Measurements from ENCODE around the gene UGT1A9.
"Not testable (repeated sequence)": the region's sequence is repeated elsewhere in the genome, so short reads cannot be mapped to it uniquely, and the experiment has no call there.

UGT1A9 gene

DNA sequence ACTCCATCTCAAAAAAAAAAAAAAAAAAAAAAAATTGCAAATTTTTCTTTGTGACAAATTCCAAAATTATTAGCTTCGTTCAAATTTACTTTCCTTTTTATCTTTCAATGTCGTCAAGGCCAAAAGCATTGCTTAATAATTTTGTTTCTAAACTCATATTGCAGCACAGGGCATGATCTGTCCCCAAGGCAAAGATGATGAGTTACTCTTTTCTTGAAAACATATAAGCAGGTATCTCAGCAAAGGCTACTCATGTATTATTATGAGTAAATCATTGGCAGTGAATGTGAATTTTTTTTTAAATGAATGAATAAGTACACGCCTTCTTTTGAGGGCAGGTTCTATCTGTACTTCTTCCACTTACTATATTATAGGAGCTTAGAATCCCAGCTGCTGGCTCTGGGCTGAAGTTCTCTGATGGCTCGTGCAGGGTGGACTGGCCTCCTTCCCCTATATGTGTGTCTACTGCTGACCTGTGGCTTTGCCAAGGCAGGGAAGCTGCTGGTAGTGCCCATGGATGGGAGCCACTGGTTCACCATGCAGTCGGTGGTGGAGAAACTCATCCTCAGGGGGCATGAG lies 9.9 kb downstream of the UGT1A9 start, which contains the start of gene UGT1A7:
Gene UGT1A7 (plus strand): TSS at position 381 of the 579 bp plus-strand sequence. CDS start 37 bp downstream, at position 418.
- DNase-seq, result no peak

DNA sequence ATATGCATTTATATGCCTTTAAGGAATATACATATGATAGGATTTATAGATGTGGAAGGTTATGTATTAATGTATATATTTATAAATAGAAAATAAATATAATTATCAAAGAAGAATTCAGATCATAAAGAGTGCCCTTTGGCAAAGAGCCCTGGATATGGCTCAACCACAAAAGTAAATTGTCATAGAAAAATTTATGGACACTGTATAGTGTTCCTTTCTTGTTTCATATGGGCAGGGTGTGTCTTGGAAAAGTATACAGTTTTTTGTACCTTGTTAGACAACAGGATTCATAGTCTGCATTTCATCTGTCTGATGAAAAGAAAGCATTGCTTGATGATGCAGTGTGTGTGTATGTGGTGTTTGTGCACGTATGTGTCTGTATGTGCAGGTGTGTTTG lies 12.9 kb downstream of the UGT1A9 start:
- no peak for DNase-seq

DNA sequence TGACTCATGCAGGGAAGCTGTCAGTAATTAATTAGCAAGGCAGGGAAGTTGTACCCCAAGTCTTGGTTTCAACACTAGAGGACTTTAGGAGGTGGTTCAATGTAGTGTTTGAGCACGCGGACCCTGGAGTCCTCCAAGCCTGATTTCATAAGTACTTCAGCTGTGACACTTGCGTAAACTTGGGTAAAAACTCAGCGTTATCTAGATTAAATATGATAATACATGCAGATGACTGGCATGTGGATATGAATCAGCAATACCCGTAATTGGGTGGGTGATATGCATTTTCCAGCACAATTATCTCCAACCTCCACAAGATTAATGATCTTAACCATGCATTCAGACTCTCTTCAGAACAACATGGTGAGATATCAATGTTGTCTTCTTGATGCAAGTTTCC lies 15.2 kb downstream of the UGT1A9 start:
- DNase-seq, result no peak

DNA sequence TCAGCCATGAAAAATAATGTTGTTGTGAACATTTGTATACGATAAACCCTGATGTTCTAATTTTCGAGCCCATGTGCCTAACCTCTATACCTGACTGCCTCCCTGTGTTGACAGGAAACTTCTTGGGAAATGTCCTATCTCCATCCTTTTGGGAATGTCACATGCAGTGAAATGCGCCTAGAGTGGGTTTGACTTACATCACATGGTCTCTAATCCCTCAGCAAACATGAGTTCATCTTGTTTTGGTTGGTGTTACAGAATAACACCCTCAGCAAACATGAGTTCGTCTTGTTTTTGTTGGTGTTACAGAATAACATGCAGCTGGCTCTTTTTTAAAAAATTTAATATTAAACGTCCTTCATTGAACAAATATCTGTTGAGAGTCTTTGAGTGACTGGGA lies 16.6 kb downstream of the UGT1A9 start:
- no peak for DNase-seq

DNA sequence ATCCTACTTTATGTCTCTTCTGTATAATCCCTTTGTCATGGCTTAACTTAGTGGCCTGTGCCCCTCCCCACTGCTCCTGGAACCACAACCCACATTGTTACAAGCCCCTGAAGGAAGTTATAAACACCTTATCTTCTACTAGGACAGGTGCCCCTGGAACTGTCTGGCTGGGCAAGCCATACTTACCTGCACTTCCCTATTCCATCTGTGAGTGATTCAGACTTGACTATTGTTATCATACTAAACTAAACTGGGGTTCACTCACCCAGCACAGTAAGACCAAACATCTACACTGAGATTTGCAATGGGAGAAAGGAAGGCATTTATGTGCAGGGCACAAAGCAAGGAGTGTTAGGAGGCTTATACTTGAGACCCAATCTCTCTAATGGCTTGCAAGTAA lies 17.3 kb downstream of the UGT1A9 start:
- no peak for DNase-seq

DNA sequence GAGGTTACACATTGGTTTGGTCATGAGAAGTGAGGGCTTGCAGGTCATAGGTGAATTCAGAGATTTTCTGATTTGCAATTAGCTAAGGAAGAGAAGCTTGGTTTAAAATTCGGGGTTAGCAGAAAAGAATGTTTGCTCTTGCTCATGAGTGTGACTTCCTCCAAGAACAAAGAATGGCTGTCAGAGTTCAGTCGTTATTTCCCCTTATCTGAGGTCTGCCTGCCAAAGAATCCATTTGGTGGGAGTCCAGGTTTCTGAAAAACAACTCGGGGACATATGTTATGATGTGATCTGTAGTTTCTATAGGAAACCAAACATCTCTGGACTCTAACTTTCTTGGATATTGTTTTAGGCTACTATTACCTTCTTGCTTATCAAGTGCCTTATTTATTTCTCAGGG lies 17.8 kb downstream of the UGT1A9 start:
- DNase-seq, result no peak

DNA sequence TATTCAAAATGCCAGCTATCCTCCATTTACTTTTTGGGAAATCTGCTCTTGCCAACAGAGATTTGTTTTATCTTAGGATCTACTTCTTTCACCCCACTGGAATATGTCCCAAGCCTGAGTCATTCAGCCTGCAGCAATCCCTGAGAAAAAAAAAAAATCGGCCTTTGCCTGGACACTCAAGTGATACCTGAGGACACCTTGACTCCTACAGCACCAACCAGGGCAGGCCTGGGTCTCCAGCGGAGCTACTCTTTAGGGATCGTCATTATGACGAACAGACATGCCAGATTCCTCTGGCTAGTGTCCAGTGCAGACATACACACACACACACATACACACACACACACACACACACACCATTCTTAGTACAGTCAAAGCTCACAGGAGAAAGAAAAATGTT lies 18.7 kb downstream of the UGT1A9 start:
- no peak for DNase-seq

DNA sequence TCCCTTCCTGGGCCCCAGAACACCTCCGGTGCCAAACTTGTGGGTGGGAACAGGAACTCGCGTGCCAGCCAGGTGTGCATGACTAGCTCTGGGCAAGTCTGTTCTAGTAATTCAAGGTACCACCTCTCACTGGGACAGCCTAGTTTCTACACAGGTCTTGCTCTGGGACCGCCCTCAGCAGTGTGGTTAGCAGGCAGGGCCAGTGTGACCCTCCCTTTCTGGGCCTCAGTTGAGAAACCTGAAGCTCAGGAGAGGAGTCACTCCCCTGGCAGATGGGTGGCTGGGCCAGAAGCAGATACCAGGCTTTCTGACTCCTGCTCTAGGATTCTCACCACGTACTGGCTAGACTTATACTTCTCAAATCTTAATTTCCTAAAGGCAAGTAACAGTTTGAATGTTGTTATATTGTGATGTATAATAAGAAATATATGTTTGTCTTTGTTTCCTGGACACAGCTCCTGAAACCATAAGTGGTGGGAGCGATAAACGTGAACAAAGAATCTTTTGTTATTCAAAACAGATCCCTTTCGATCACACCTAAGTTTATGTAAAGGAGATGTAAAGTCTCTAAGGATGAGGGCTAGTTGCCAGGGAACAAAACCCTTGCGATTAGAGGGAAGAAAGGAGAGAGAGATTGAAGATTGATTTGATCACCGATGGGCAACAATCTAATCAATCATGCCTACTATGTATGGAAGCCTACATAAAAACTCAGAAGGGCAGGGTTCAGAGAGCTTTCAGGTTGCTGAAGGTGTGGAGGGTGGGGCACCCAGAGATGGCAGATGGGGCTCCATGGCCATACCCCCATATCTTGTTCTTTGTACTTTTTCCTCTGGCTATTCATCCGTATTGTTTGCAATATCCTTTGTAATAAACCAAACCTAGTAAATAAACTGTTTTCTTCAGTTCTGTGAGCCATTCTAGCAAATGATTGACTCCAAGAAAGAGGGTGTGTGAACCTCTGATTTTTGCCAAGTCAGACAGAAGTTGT lies 20.0 kb downstream of the UGT1A9 start:
- DNase-seq, result no peak

DNA sequence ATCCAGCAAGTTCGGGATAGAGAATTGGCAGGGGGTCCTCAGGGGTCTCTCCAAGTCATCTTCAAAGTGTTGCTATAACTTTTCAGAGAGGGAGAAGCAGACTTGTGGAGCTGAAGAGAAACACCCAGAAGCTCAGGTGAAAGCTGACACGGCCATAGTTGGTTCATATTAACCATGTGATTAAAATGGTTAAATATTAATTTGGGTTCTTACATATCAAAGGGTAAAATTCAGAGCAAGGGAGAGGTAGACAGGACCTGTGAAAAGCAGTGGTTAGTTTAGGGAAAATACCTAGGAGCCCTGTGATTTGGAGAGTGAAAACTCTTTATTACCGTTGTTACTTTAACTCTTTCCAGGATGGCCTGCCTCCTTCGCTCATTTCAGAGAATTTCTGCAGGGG lies 20.9 kb downstream of the UGT1A9 start, which contains the start of gene UGT1A6:
Gene UGT1A6 (plus strand): TSS at position 243 of the 400 bp plus-strand sequence. CDS start 115 bp downstream, at position 358.
- DNase-seq, result no peak

DNA sequence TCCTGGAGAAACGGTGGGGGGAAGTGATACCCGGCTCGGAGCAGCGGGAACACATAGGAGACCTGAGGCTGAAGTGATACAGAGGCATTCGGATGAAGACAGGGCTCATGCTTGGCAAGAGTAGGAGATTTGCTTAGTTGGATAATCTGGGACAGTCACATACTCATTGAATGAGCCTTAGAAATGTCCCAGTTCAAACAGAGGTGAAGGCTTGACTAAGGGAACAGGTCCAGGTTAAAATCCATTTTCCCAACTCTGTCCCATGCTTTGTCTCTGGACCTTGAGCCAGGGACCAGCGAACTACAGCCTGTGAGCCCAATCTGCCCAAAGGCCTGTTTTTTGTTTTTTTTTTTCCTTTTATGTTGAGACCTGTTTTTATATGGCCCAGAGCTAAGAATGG lies 22.3 kb downstream of the UGT1A9 start:
- DNase-seq, result no peak

DNA sequence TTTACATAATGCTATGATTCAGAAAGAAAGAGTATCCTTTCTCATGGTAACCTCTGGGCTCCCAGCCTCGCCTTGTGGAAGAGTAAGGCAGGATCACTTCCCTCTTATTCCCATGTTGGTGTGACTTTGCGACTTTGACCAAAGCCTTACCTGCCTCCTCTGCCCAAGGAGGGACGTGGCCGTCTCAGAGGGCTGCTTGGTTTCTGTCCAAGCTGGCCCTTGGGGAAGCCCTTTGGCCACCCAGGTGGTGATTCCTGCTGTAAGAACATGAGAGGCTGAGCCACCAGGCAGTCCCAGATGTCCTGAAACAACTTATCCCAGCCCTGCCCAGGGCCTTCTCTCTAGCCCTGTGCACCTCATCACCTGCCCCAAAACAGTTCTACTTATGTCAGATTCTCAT lies 27.0 kb downstream of the UGT1A9 start:
- no peak for DNase-seq

DNA sequence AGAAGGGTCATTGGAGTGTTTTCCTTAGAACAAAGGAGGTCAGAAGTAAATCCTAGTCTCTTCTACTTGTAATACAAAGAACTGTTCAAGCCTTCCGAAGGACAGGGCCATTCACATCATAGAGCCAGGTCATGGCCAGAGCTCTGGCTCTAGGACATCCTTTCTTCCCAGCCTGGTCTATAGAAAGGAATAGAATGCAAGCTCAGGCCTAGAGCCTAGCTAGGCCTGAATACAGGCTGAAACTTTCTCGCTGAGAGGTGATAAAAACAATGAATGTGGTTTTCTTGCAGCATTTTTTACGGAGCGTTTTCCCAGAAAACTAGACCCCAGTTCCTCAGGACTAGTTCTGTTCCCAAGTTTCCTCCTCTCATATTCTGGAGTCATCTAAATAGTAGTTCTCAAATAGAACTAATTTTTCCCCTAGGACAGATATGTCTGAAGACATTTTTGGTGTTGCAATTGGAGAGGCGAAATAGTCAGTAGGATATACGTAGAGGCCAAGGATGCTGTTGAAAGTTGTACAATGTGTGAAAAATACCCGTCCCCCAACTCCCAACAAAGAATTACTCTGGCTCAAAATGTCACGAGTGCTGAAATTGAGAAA lies 27.8 kb downstream of the UGT1A9 start:
- DNase-seq, result no peak

DNA sequence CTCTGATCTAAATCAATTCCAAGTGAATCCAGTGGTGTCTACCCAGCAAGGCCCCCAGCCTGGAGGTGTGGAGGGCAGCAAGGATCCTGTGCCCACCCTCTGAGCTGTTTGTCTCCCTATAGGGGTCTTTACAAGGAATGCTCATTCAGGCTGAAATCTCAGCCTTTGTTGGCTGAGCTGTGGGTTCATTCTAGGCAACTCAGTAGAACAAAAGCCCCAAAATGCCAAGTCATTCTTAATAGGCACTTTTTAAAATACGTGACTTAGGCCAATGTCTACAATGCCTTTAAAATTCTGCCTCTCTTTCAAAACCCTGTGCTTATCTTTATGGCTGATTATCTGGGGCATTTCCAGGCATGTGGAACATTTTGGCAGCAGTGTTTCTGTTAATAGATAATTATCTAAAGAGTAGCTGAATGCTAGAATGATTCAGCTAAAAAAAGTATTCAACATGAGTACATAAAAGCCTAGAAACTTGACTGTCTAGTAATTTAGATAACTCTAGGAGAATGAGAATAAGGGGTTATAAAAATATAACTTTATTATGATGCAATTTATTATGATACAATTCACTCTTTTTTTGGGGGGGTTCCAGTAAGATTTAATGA lies 28.4 kb downstream of the UGT1A9 start:
- DNase-seq, result no peak

DNA sequence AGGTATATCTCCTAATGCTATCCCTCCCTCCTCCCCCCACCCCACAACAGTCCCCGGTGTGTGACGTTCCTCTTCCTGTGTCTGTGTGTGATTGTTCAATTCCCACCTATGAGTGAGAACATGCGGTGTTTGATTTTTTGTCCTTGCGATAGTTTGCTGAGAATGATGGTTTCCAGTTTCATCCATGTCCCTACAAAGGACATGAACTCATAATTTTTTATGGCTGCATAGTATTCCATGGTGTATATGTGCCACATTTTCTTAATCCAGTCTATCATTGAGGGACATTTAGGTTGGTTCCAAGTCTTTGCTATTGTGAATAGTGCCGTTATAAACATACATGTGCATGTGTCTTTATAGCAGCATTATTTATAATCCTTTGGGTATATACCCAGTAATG lies 29.1 kb downstream of the UGT1A9 start:
- DNase-seq, result not testable (repeated sequence)

DNA sequence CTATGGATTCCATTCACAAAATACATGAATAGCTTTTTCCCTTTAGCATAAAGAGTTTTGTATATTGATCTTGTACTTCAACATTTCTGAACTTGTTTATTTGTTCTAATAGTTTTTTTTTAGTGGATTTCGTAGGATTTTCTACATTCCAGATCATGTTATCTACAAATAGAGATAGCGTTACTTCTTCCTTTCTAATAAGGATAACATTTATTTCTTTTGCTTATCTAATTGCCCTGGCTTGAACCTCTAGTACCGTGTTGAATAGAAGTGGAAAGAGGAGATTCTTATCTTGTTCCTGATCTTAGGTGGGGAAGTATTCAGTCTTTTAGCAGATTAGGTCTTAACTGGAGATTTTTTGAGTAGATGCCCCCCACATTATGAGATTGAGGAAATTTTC lies 30.5 kb downstream of the UGT1A9 start:
- DNase-seq, result no peak

DNA sequence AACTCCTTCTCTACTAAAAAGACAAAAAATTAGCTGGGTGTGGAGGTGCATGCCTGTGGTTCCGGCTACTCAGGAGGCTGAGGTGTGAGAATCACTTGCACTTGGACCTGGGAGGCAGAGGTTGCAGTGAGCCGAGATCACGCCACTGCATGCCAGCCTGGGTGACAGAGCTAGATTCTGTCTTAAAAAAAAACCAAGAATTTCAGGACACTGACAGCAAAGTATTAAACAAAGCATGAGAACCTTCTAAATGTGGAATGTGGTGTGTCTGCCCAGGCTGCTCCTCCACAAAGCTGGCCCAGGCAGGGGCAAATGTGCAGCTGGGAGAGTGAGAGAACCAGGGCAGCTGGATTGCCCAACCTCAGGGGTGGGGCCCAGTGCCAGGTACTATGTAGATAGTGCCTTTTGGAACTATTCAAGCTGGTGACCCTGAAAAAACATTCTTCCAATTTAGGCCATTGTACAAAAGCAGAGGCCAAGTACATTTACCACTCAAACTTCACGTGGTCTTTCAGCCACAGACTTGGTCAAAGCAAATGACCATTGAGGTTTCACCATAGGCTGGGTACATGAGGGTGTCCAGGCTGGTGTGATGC lies 34.3 kb downstream of the UGT1A9 start:
- no peak for DNase-seq

DNA sequence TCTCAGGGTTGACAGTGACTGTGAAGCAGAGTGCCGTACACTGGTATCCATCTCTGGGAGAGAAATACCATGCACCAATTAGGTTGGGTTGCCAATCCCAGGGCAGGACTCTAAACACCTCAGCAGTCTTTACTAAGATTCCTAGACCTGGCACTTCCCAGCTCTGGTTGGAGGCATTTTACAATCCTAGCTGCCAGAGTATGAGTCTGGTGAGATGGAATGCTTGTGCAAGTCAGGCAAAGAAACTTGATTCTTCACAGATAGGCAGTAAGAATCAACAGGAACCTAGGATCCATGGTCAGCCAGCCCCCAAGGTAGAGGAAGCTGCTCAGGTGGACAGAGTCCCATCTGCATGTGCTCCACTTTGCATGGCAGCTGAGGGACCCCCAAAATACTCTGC lies 35.0 kb downstream of the UGT1A9 start:
- no peak for DNase-seq

DNA sequence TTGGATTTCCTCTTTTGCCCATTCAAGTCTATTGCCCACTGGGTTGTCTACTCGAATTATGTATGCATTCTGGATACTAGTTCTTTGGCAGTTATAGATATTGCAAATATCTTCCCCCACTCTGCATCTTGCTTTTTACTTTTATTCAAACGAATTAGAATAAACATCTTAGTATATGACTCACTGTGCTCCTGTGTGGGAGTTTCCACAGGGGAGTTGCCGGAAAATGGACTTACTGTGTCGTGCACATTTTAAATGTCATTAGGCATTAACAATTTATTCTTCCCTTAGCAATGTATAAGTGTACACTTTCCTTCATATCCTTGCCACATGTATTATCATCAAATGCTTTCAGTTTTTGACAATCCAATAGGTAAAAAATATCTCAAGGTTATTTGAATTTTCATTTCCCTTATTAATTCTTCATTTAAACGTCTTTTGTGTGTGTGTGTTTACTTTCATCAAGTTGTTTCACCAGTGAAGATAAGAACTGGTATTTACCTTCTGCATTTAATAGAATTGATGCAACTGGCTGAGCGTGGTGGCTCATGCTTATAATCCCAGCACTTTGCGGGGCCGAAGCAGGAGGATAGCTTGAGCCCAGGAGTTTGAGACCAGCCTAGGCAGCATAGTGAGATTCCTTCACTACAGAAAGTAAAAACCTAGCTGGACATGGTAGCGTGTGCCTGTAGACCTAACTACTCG lies 36.4 kb downstream of the UGT1A9 start:
- no peak for DNase-seq

DNA sequence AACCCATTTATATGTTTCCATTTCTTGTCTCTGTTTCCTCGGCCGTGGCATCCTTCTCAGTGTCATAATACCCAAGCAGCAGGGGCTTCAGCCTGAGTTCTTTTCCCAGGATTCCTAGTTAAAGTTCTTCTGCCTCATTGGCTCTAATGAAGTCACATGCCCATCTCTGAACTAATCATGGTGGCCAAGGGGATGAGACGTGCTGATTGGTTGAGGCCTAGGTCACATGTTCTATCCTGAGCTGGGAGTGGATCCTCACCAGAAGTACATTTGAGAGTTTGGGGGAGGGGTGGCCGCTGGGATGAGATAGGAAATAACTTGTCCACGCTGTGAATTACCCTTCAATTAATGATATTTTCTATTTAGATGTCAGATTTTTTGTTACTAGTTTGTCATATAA lies 37.2 kb downstream of the UGT1A9 start:
- DNase-seq, result no peak

DNA sequence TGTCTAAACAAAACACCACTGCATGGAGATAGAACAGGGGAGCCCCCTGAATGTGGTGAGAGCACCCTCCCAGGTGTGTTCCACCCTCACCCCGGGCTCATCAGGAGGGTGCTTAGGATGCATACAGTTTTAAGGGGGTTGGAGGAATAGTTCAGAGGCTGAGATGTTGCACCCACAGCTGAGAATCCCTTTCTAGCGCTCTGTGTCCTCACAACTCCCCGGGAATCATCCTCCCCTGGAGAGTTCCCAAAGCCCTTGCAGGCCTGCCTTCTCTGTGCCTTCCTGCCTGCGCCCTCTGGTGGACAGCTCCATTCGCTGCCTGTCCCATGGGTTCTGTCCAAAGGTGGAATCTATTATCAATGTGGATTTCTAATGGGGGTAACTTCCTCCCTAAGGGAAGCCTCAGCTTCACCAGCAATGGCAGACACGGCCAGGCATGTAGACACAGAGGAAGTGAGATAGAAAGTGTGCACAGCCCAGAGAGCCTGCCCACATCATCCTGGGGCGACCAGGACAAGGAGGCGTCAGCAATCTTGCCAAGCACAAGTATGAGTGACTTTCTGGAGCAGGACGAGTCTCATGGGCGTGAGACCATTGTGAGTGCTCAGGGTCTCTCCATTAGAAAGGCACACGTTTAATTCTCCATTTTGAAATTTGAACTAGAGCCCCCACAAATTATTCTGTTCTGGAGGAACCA lies 39.8 kb downstream of the UGT1A9 start:
- peak; percentile 45 to 53 for DNase-seq

DNA sequence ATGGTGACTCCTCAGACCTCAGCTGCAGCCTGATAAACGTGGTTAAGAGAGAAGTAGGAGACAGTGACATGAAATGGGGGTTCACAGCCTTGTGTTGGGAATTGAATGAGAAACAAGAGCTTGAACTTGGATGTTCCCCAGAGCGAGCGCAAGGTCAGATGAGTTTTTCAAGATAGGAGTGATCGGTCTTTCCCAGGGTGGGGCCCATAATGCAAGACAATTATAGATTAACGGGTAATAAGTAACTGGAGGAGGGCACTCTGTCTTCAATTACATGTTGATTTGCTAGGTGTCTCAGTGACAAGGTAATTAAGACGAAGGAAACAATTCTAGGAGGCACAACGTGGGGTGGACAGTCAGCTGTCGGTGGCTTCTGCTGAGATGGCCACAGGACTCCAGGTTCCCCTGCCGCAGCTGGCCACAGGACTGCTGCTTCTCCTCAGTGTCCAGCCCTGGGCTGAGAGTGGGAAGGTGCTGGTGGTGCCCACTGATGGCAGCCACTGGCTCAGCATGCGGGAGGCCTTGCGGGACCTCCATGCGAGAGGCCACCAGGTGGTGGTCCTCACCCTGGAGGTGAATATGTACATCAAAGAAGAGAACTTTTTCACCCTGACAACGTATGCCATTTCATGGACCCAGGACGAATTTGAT lies 41.0 kb downstream of the UGT1A9 start, which contains the start of gene UGT1A5:
Gene UGT1A5 (plus strand): TSS at position 297 of the 651 bp plus-strand sequence. CDS start 85 bp downstream, at position 382.
- no peak for DNase-seq

Measured in CD4-positive, alpha-beta T cell treated with Interleukin-4 for 1 hour (primary cell).